Measurements from ENCODE around the gene TRMU. TPM values are rescaled to one million over a fixed set of nuclear protein-coding genes. Genes with fewer than 3 reads are reported as not detected.

TRMU gene
- total and polyA plus RNA-seq, 4 donors = 14.3 to 34.4 (median 18.6) TPM

DNA sequence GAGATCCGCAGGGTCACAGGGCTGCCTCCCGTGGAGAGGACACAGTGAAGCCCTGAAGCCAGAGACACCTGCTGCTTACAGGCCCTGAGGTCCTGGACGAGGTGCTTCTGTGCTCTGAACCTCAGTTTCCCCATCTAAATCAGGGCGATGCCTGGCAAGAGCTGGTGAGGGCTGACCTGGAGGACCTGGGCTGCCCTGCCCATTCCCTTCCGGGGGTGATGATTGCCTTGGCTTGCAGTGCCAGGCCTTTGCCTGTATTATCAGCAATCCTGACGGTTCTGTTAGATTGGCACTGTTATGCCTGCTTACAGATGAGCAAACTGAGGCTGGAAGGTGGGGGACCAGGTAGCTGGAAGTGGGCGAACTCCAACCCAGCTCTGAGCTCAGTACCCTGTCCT is 46.7 kb upstream of the TRMU start:
- TF ChIP-seq FOXA2 (IDR thresholded peaks at IDR 0.05) (no peak), NR2F2 (IDR thresholded peaks at IDR 0.05) (no peak)
- TF ChIP-seq, protein P1, sequence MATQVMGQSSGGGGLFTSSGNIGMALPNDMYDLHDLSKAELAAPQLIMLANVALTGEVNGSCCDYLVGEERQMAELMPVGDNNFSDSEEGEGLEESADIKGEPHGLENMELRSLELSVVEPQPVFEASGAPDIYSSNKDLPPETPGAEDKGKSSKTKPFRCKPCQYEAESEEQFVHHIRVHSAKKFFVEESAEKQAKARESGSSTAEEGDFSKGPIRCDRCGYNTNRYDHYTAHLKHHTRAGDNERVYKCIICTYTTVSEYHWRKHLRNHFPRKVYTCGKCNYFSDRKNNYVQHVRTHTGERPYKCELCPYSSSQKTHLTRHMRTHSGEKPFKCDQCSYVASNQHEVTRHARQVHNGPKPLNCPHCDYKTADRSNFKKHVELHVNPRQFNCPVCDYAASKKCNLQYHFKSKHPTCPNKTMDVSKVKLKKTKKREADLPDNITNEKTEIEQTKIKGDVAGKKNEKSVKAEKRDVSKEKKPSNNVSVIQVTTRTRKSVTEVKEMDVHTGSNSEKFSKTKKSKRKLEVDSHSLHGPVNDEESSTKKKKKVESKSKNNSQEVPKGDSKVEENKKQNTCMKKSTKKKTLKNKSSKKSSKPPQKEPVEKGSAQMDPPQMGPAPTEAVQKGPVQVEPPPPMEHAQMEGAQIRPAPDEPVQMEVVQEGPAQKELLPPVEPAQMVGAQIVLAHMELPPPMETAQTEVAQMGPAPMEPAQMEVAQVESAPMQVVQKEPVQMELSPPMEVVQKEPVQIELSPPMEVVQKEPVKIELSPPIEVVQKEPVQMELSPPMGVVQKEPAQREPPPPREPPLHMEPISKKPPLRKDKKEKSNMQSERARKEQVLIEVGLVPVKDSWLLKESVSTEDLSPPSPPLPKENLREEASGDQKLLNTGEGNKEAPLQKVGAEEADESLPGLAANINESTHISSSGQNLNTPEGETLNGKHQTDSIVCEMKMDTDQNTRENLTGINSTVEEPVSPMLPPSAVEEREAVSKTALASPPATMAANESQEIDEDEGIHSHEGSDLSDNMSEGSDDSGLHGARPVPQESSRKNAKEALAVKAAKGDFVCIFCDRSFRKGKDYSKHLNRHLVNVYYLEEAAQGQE (IDR thresholded peaks at IDR 0.05) = no peak
- DNase-seq (ENCODE audit: low spot score) = no peak
- Histone ChIP-seq H3K9ac (ENCODE audit: low read depth in 1 of 2, low read length in 2 of 2) (no peak overlapping the region), H3K4me1 (ENCODE audit: control insufficient read depth in 4 of 4, insufficient read depth in 4 of 4, low read length in 3 of 4) (peaks cover 0 to 4% (median 2%) of the 10 kb centered on the region in 4 donors), H3K4me3 (ENCODE audit: low read depth in 1 of 3, low read length in 3 of 3) (no peak overlapping the region), H3K36me3 (ENCODE audit: control insufficient read depth in 4 of 4, insufficient read depth in 3 of 4, low read depth in 1 of 4, low read length in 3 of 4) (peaks cover 39 to 91% (median 72%) of the 10 kb centered on the region in 4 donors), H3K9me3 (ENCODE audit: control insufficient read depth in 4 of 4, low read length in 3 of 4) (no peaks in the 10 kb centered on the region), H3K27me3 (ENCODE audit: control insufficient read depth in 4 of 4, insufficient read depth in 4 of 4, low read length in 3 of 4) (no peaks in the 10 kb centered on the region), H3K27ac (ENCODE audit: low read depth in 1 of 2, low read length in 2 of 2) (no peak overlapping the region)
- WGBS = 87% methylated on average over 7 of the region's 7 CpGs

DNA sequence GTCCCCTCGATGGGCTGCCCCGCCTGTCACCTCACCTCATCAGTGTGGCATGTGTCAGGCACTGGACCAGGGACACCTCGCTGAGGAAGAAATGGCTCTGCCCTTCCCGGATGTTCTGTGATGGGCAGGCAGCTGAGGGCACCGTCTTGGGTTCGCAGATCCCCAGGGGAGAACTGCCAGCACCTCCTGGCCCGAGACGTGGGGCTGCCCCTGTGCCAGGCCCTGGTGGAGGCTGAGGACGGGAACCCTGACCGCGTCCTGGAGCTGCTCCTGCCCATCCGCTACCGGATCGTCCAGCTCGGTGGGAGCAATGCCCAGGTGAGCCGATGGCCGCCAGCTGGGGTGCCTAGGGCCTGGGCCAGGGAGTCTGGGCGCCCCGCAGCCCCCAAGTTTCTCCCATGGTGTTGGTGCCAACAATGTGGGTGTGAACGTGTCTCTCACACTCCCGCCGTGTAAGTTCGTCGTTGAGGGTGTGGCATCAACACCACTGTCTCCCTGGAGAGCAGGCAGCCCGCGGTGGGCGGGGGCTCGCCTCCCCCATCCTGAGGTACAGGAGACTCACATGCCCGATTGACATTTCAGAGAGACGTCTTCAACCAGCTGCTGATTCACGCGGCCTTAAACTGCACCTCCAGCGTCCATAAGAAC is 46.1 kb upstream of the TRMU start:
- Histone ChIP-seq H3K9ac (ENCODE audit: low read depth in 1 of 2, low read length in 2 of 2) (no peak overlapping the region), H3K4me1 (ENCODE audit: control insufficient read depth in 4 of 4, insufficient read depth in 4 of 4, low read length in 3 of 4) (peaks cover 0 to 4% (median 2%) of the 10 kb centered on the region in 4 donors), H3K36me3 (ENCODE audit: control insufficient read depth in 4 of 4, insufficient read depth in 3 of 4, low read depth in 1 of 4, low read length in 3 of 4) (peaks cover 35 to 86% (median 67%) of the 10 kb centered on the region in 4 donors), H3K9me3 (ENCODE audit: control insufficient read depth in 4 of 4, low read length in 3 of 4) (no peaks in the 10 kb centered on the region), H3K27me3 (ENCODE audit: control insufficient read depth in 4 of 4, insufficient read depth in 4 of 4, low read length in 3 of 4) (no peaks in the 10 kb centered on the region), H3K27ac (ENCODE audit: low read depth in 1 of 2, low read length in 2 of 2) (no peak overlapping the region), H3K4me3 (ENCODE audit: low read depth in 1 of 3, low read length in 3 of 3) (no peak overlapping the region)
- 90% methylated on average over 33 of the region's 33 CpGs for WGBS
- DNase-seq (ENCODE audit: low spot score) = no peak
- TF ChIP-seq SP1 (IDR thresholded peaks at IDR 0.05) = no peak
- TF ChIP-seq JUND (IDR thresholded peaks at IDR 0.05) = no peak
- no peak for TF ChIP-seq HNF4G (IDR thresholded peaks at IDR 0.05)
- no peak for TF ChIP-seq FOXA1 (IDR thresholded peaks at IDR 0.05)
- TF ChIP-seq RAD21 (IDR thresholded peaks at IDR 0.05) = no peak
- no peak for TF ChIP-seq EGR1 (IDR thresholded peaks at IDR 0.05; ENCODE audit: low read depth in 2 of 2)
- TF ChIP-seq YY1 (IDR thresholded peaks at IDR 0.05) = no peak
- no peak for TF ChIP-seq RXRA (IDR thresholded peaks at IDR 0.05)
- TF ChIP-seq NR2F2 (IDR thresholded peaks at IDR 0.05) = no peak
- TF ChIP-seq, protein P1 (IDR thresholded peaks at IDR 0.05) = no peak
- TF ChIP-seq, protein P2, sequence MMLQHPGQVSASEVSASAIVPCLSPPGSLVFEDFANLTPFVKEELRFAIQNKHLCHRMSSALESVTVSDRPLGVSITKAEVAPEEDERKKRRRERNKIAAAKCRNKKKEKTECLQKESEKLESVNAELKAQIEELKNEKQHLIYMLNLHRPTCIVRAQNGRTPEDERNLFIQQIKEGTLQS (IDR thresholded peaks at IDR 0.05) = no peak
- TF ChIP-seq HNF4A (conservative IDR thresholded peaks at IDR 0.05) = no peak
- TF ChIP-seq, protein P3, sequence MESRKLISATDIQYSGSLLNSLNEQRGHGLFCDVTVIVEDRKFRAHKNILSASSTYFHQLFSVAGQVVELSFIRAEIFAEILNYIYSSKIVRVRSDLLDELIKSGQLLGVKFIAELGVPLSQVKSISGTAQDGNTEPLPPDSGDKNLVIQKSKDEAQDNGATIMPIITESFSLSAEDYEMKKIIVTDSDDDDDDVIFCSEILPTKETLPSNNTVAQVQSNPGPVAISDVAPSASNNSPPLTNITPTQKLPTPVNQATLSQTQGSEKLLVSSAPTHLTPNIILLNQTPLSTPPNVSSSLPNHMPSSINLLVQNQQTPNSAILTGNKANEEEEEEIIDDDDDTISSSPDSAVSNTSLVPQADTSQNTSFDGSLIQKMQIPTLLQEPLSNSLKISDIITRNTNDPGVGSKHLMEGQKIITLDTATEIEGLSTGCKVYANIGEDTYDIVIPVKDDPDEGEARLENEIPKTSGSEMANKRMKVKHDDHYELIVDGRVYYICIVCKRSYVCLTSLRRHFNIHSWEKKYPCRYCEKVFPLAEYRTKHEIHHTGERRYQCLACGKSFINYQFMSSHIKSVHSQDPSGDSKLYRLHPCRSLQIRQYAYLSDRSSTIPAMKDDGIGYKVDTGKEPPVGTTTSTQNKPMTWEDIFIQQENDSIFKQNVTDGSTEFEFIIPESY (IDR thresholded peaks at IDR 0.05) = no peak
- TF ChIP-seq, protein P4, sequence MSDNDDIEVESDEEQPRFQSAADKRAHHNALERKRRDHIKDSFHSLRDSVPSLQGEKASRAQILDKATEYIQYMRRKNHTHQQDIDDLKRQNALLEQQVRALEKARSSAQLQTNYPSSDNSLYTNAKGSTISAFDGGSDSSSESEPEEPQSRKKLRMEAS (IDR thresholded peaks at IDR 0.05) = no peak
- no peak for TF ChIP-seq GABPA (IDR thresholded peaks at IDR 0.05 in 1 of 2, conservative IDR thresholded peaks at IDR 0.05 in 1 of 2)
- TF ChIP-seq, protein P5, sequence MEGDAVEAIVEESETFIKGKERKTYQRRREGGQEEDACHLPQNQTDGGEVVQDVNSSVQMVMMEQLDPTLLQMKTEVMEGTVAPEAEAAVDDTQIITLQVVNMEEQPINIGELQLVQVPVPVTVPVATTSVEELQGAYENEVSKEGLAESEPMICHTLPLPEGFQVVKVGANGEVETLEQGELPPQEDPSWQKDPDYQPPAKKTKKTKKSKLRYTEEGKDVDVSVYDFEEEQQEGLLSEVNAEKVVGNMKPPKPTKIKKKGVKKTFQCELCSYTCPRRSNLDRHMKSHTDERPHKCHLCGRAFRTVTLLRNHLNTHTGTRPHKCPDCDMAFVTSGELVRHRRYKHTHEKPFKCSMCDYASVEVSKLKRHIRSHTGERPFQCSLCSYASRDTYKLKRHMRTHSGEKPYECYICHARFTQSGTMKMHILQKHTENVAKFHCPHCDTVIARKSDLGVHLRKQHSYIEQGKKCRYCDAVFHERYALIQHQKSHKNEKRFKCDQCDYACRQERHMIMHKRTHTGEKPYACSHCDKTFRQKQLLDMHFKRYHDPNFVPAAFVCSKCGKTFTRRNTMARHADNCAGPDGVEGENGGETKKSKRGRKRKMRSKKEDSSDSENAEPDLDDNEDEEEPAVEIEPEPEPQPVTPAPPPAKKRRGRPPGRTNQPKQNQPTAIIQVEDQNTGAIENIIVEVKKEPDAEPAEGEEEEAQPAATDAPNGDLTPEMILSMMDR (IDR thresholded peaks at IDR 0.05; ENCODE audit: low read depth, low read length, missing input control) = no peak
- TF ChIP-seq TAF1 (conservative IDR thresholded peaks at IDR 0.05) = no peak
- no peak for TF ChIP-seq FOXA2 (IDR thresholded peaks at IDR 0.05)

Measured in liver (tissue), 9 donors.